Measurements from ENCODE around the gene RGS16. TPM values are rescaled to one million over a fixed set of nuclear protein-coding genes. Genes with fewer than 3 reads are reported as not detected.

RGS16 gene
- total and polyA plus RNA-seq, 12 donors: 0.36 to 7.8 (median 3.7) TPM

DNA sequence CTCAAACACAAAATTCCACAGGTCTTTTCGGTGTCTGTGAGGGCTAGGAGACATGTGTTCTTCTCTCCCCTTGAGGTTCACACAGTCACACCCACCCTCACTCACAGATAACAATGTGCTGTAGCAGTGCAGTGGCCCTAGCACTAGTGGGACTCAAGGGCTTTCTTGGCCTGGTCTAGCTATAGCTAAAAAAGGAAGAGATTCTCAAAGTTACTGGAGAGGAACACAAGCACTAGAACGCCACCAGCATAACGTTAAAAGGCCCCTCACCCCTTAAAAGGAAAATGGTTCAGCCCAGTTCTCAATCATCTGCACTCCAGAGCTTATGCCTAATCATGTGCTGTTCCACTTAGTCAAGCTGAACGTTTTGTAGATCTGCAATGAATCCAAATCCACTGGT, 40.7 kb upstream of the RGS16 start:
- H3K27ac ChIP-seq: no peak overlapping the region
- no peaks in the 10 kb centered on the region for H3K4me1 ChIP-seq (replicated peaks in 1 of 2)
- no peaks in the 10 kb centered on the region for H3K9me3 ChIP-seq (replicated peaks in 1 of 3)
- WGBS, 4 donors: 79 to 89% (median 87%) methylated on average over 4 of the region's 4 CpGs
- DNase-seq: no peak
- intact Hi-C loops (cut with DNase I): no loop called here
- no peak overlapping the region for H3K4me3 ChIP-seq
- no peak for TF ChIP-seq POLR2A (IDR thresholded peaks at IDR 0.05)
- TF ChIP-seq, protein P1, sequence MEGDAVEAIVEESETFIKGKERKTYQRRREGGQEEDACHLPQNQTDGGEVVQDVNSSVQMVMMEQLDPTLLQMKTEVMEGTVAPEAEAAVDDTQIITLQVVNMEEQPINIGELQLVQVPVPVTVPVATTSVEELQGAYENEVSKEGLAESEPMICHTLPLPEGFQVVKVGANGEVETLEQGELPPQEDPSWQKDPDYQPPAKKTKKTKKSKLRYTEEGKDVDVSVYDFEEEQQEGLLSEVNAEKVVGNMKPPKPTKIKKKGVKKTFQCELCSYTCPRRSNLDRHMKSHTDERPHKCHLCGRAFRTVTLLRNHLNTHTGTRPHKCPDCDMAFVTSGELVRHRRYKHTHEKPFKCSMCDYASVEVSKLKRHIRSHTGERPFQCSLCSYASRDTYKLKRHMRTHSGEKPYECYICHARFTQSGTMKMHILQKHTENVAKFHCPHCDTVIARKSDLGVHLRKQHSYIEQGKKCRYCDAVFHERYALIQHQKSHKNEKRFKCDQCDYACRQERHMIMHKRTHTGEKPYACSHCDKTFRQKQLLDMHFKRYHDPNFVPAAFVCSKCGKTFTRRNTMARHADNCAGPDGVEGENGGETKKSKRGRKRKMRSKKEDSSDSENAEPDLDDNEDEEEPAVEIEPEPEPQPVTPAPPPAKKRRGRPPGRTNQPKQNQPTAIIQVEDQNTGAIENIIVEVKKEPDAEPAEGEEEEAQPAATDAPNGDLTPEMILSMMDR (IDR thresholded peaks at IDR 0.05): no peak
- H3K36me3 ChIP-seq (replicated peaks in 1 of 2): no peaks in the 10 kb centered on the region
- H3K27me3 ChIP-seq: no peaks in the 10 kb centered on the region

DNA sequence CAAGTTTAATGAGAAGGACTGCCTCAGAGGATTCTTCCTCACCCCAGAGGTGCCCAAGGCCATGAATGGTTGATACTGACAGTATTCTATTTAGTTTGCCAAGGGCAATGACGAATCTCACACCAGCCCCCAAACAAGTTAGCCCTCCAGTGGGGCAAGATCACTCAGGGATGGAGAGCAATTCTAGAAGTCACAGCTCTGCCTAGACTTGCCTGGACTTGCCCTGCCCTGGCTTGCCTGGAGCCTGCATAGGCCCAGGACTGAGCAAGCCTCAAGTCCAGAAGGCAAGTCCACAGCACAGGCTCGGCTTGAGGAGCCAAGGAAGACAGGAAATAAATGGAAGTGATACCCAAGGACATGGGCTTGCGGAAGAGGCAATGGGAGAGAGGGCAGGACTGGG, 39.5 kb upstream of the RGS16 start:
- 86 to 92% (median 91%) methylated on average over 3 of the region's 3 CpGs for WGBS, 4 donors
- H3K27me3 ChIP-seq: no peaks in the 10 kb centered on the region

DNA sequence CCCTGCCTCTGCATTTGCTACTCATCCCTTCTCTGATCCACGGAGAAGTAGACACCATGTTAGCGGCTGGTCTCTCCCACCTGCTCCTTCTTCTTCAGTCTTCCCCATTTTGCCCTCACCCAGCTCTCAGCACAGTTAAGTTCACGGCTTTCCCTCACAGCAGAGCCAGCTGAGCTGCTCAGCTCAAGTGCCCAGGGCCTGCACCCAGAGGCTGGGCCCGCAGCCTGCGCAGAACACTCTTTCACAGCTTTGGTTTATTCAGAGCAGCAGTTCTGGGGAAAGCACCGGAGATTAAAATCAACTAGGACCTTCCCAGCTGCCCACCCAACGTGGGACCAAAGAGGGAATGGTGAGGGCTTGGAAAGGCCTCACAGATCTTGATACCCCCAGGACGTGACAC, 38.3 kb upstream of the RGS16 start:
- TF ChIP-seq, protein P1 (IDR thresholded peaks at IDR 0.05): no peak
- TF ChIP-seq POLR2A (IDR thresholded peaks at IDR 0.05): no peak
- no peak for DNase-seq
- intact Hi-C loops (cut with DNase I): no loop called here
- Histone ChIP-seq H3K27me3 (no peaks in the 10 kb centered on the region), H3K4me1 (replicated peaks in 1 of 2) (no peaks in the 10 kb centered on the region), H3K27ac (no peak overlapping the region), H3K4me3 (no peak overlapping the region), H3K9me3 (replicated peaks in 1 of 3) (no peaks in the 10 kb centered on the region), H3K36me3 (replicated peaks in 1 of 2) (no peaks in the 10 kb centered on the region)
- 95 to 99% (median 96%) methylated on average over 8 of the region's 8 CpGs for WGBS, 4 donors

More for the DNA sequence above, 39.5 kb upstream of the RGS16 start:
- no peaks in the 10 kb centered on the region for H3K4me1 ChIP-seq (replicated peaks in 1 of 2)
- no peak overlapping the region for H3K27ac ChIP-seq
- intact Hi-C loops (cut with DNase I): no loop called here
- no peak for DNase-seq
- TF ChIP-seq, protein P1 (IDR thresholded peaks at IDR 0.05): no peak
- no peak for TF ChIP-seq POLR2A (IDR thresholded peaks at IDR 0.05)
- H3K9me3 ChIP-seq (replicated peaks in 1 of 3): no peaks in the 10 kb centered on the region
- no peaks in the 10 kb centered on the region for H3K36me3 ChIP-seq (replicated peaks in 1 of 2)
- H3K4me3 ChIP-seq: no peak overlapping the region

DNA sequence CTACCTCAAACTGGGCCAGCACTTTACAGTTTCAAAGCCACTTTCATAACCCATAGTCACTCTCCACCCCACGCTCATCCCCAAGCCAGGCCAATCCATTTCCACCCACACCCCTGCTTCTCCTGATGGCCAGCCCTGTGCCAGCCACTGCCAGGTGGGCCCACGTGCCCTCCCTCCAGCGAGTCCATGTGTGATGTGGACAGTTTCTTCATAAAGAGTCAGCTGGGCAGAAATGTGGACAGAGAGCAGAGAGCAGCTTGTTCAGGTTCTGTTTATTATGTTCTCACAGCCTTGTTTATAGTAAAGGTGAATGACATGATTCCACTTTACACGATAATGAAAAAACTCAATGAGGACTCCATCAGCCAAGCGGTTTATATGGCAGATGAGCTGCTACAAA, 37.4 kb upstream of the RGS16 start:
- no peak for TF ChIP-seq POLR2A (IDR thresholded peaks at IDR 0.05)
- TF ChIP-seq, protein P1 (IDR thresholded peaks at IDR 0.05): no peak
- Histone ChIP-seq H3K9me3 (replicated peaks in 1 of 3) (no peaks in the 10 kb centered on the region), H3K27ac (no peak overlapping the region), H3K4me1 (replicated peaks in 1 of 2) (no peaks in the 10 kb centered on the region), H3K4me3 (no peak overlapping the region), H3K27me3 (no peaks in the 10 kb centered on the region), H3K36me3 (replicated peaks in 1 of 2) (no peaks in the 10 kb centered on the region)
- intact Hi-C loops (cut with DNase I): no loop called here
- no peak for DNase-seq
- 90 to 96% (median 91%) methylated on average over 5 of the region's 5 CpGs for WGBS, 4 donors
